Suprapubic skin (tissue), 3 donors: ENCODE results near the gene ITSN1.

Source experiments
- CTCF ChIP-seq, 2 donors: fragments of 200-600 bp in 1 of 2; fragments of 450-650 bp in 1 of 2; sonication (generic) in 1 of 2; IDR thresholded peaks; one replicate each; pipeline ENCODE4 v1.5.1; 2016 to 2019; ENCODE audit warnings: antibody characterized with exemption in 2 of 2, mild to moderate bottlenecking in 1 of 2, moderate library complexity in 1 of 2
- POLR2A ChIP-seq, 2 donors: fragments of 450-650 bp; IDR thresholded peaks; one replicate each; pipeline ENCODE4 v1.6.1; 2017; ENCODE audit warnings: antibody characterized with exemption in 2 of 2, mild to moderate bottlenecking in 2 of 2, moderate library complexity in 2 of 2

- no peak for TF ChIP-seq CTCF (IDR thresholded peaks at IDR 0.05)
- no peak for TF ChIP-seq POLR2A (IDR thresholded peaks at IDR 0.05)
Observed at GRCh38 chr21:33712022-33712803, 69.9 kb downstream of the ITSN1 start.
